GM19023 (cell line): ENCODE measurements around the gene CRBN.

Source experiments
- ATAC-seq: cut with Tn5 transposase; IDR thresholded peaks from one replicate; pipeline ENCODE4 v1.9.1; 2021; ENCODE audit warnings: mild to moderate bottlenecking, moderate library complexity; ENCODE audit not compliant: unreplicated experiment

Gene CRBN

GRCh38 chr3:3113042-3113709 lies 66.3 kb downstream of the CRBN start:
- ATAC-seq: no peak

GRCh38 chr3:3110749-3111361 lies 68.6 kb downstream of the CRBN start:
- ATAC-seq: no peak

GRCh38 chr3:3110299-3110630 lies 69.2 kb downstream of the CRBN start, which contains the start of gene IL5RA:
TSS of gene IL5RA (minus strand) at chr3:3110374. CDS start at chr3:3104984, 5,390 bp downstream.
- peak; percentile 46 for ATAC-seq

GRCh38 chr3:3109407-3110298 lies 69.8 kb downstream of the CRBN start:
- peak; percentile 63 for ATAC-seq

GRCh38 chr3:3107858-3108257 lies 71.6 kb downstream of the CRBN start:
- ATAC-seq: no peak

GRCh38 chr3:3107181-3107580 lies 72.3 kb downstream of the CRBN start:
- no peak for ATAC-seq

- ATAC-seq: no peak
Measured at GRCh38 chr3:3105815-3106214, 73.7 kb downstream of the CRBN start.

- no peak for ATAC-seq
Measured at GRCh38 chr3:3105246-3105645, 74.2 kb downstream of the CRBN start.

- ATAC-seq: no peak
Measured at GRCh38 chr3:3102751-3103150, 76.7 kb downstream of the CRBN start.

- ATAC-seq: peak; percentile 51
Measured at GRCh38 chr3:3101660-3102458, 77.6 kb downstream of the CRBN start.
